ENCODE data around the gene EXOC4. TPM values are rescaled to one million over a fixed set of nuclear protein-coding genes. Genes with fewer than 3 reads are reported as not detected.

The EXOC4 gene
- total and polyA plus RNA-seq, 2 of the 13 experiments (the other 11 are each of a cell fraction or from before 2014, with no cell fraction given) = 22.5 to 39.0 TPM

- TF ChIP-seq, protein P1, sequence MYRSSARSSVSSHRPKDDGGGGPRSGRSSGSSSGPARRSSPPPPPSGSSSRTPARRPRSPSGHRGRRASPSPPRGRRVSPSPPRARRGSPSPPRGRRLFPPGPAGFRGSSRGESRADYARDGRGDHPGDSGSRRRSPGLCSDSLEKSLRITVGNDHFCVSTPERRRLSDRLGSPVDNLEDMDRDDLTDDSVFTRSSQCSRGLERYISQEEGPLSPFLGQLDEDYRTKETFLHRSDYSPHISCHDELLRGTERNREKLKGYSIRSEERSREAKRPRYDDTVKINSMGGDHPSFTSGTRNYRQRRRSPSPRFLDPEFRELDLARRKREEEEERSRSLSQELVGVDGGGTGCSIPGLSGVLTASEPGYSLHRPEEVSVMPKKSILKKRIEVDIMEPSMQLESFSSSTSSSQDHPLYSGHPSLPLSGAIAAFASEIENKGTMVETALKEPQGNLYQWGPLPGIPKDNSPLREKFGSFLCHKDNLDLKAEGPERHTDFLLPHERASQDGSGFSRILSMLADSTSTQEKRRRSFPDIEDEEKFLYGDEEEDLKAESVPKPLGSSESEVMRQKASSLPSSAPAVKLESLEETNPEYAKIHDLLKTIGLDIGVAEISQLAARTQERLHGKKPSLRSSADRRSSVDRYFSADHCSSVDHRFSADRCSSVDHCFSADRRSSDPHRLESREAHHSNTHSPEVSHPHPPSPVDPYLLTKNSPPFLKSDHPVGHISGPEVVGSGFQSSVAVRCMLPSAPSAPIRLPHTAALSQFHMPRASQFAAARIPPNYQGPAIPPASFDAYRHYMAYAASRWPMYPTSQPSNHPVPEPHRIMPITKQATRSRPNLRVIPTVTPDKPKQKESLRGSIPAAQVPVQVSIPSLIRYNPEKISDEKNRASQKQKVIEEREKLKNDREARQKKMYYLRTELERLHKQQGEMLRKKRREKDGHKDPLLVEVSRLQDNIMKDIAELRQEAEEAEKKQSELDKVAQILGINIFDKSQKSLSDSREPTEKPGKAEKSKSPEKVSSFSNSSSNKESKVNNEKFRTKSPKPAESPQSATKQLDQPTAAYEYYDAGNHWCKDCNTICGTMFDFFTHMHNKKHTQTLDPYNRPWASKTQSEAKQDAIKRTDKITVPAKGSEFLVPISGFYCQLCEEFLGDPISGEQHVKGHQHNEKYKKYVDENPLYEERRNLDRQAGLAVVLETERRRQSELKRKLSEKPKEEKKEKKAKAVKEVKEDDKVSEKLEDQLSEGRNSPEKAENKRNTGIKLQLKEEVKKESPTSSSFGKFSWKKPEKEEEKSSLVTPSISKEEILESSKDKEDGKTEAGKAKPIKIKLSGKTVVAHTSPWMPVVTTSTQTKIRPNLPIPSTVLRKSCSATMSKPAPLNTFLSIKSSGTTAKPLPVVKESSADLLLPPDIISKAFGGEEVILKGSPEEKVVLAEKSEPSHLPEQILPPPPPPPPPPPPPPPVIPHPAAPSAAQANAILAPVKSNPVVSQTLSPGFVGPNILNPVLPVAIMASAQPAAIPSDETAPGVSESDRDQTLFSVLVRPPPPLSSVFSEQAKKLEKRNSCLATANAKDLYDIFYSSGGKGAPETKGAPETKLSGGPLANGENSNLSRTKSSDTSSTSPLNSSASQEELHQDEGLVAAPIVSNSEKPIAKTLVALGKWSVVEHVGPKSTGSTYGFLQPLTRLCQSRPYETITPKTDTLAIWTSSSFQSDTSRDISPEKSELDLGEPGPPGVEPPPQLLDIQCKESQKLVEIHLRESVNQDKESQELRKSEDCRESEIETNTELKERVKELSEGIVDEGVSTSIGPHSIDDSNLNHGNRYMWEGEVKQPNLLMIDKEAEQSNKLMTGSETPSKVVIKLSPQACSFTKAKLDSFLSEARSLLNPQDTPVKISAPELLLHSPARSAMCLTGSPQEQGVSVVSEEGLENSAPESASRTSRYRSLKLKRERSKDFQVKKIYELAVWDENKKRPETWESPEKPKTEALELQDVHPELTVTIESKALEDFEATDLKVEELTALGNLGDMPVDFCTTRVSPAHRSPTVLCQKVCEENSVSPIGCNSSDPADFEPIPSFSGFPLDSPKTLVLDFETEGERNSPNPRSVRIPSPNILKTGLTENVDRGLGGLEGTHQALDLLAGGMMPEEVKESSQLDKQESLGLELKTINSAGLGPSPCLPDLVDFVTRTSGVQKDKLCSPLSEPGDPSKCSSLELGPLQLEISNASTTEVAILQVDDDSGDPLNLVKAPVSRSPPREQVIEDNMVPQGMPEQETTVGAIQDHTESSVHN (CRISPR knock-in tag; IDR thresholded peaks at IDR 0.05) = no peak
- TF ChIP-seq ZFP91 (CRISPR knock-in tag; IDR thresholded peaks at IDR 0.05; ENCODE audit: borderline replicate concordance) = no peak
- no peak for TF ChIP-seq ZNF567 (CRISPR knock-in tag; IDR thresholded peaks at IDR 0.05; ENCODE audit: borderline replicate concordance)
- no peak for TF ChIP-seq CENPX (CRISPR knock-in tag; IDR thresholded peaks at IDR 0.05)
- TF ChIP-seq CENPBD1 (CRISPR knock-in tag; IDR thresholded peaks at IDR 0.05; ENCODE audit: borderline replicate concordance, low read depth) = no peak
- no peak for TF ChIP-seq ZNF781 (CRISPR knock-in tag; IDR thresholded peaks at IDR 0.05; ENCODE audit: borderline replicate concordance, not compliant biosample characterization)
- TF ChIP-seq ZSCAN31 (CRISPR knock-in tag; IDR thresholded peaks at IDR 0.05; ENCODE audit: low read depth) = no peak
- TF ChIP-seq NFATC3 (CRISPR knock-in tag; IDR thresholded peaks at IDR 0.05) = no peak
- TF ChIP-seq ELF1 (CRISPR knock-in tag; IDR thresholded peaks at IDR 0.05) = no peak
Observed at GRCh38 chr7:133801341-133801740, 548.5 kb downstream of the EXOC4 start (continued).

Measured in HepG2 (cell line).